IMR-90 (cell line): ENCODE measurements around the gene CRISPLD2. TPM values are rescaled to one million over a fixed set of nuclear protein-coding genes. Genes with fewer than 3 reads are reported as not detected.

Experiments
- ATAC-seq: fragments of 200-7000 bp; cut with Tn5 transposase; 2 replicates; pipeline ENCODE4 v1.9.1; 2020; ENCODE audit warnings: low read depth, mild to moderate bottlenecking, moderate library complexity
- BruUV-seq: library from RNA; stranded (reverse); fragments of 400-500 nt; replicated peaks from 2 replicates; lab custom pipeline; 2021; lab: Mats Ljungman, UMichigan
- CTCF ChIA-PET: fragments of 300-600 bp; formaldehyde crosslinking; extraction: SDS; loops from one replicate; lab custom pipeline; 2021; ENCODE audit warnings: antibody characterized with exemption; lab: Yijun Ruan, JAX
- POLR2A ChIA-PET: fragments of 300-600 bp; sonication (Branson Sonifier 250); formaldehyde crosslinking; loops from one replicate; lab custom pipeline; 2022; ENCODE audit warnings: antibody characterized with exemption; ENCODE audit not compliant: unreplicated experiment; lab: Charles Lee
- DNase-seq: peaks from one replicate; pipeline ENCODE4 v3.0.0; 2013
- H2AFZ ChIP-seq: replicated peaks from 2 replicates; pipeline ENCODE3; 2013; ENCODE audit warnings: low read length, mild to moderate bottlenecking; ENCODE audit not compliant: poor library complexity
- H2AK5ac ChIP-seq: 2 replicates; pipeline ENCODE4 v1.6.1; 2013; ENCODE audit warnings: low read depth, low read length, inconsistent platforms
- H2AK9ac ChIP-seq: replicated peaks from 2 replicates; pipeline ENCODE3; 2013; ENCODE audit warnings: mild to moderate bottlenecking, low read depth, low read length, moderate library complexity; ENCODE audit not compliant: poor library complexity
- H2BK120ac ChIP-seq: 2 replicates; pipeline ENCODE4 v1.6.1; 2013; ENCODE audit warnings: low read depth, low read length, inconsistent platforms
- H2BK15ac ChIP-seq: 3 replicates; pipeline ENCODE4 v1.6.1; 2013; ENCODE audit warnings: low read depth, low read length, inconsistent platforms
- H2BK20ac ChIP-seq: 2 replicates; pipeline ENCODE4 v1.6.1; 2013; ENCODE audit warnings: low read depth, mild to moderate bottlenecking, inconsistent platforms, low read length, moderate library complexity
- H2BK5ac ChIP-seq: 2 replicates; pipeline ENCODE4 v1.6.1; 2013; ENCODE audit warnings: mild to moderate bottlenecking, low read depth, low read length, inconsistent platforms; ENCODE audit not compliant: poor library complexity, severe bottlenecking
- H3K14ac ChIP-seq: replicated peaks from 2 replicates; pipeline ENCODE4 v1.6.1; 2013; ENCODE audit warnings: low read depth, low read length, inconsistent platforms
- H3K18ac ChIP-seq: 2 replicates; pipeline ENCODE4 v1.6.1; 2013; ENCODE audit warnings: low read depth, low read length, control low read depth
- H3K23ac ChIP-seq: 2 replicates; pipeline ENCODE4 v1.6.1; 2013; ENCODE audit warnings: low read depth, low read length, inconsistent platforms
- H3K27ac ChIP-seq: 2 replicates; pipeline ENCODE4 v1.5.1; 2013; ENCODE audit warnings: mild to moderate bottlenecking, control low read depth, low read length; ENCODE audit not compliant: insufficient read depth
- H3K27me3 ChIP-seq: 2 replicates; pipeline ENCODE4 v1.6.1; 2013; ENCODE audit warnings: low read length; ENCODE audit not compliant: control insufficient read depth, insufficient read depth
- H3K36me3 ChIP-seq: 2 replicates; pipeline ENCODE4 v1.6.1; 2013; ENCODE audit warnings: low read length, mixed read lengths; ENCODE audit not compliant: control insufficient read depth, insufficient read depth
- H3K4ac ChIP-seq: 2 replicates; pipeline ENCODE4 v1.6.1; 2013; ENCODE audit warnings: low read depth, low read length, inconsistent platforms
- H3K4me1 ChIP-seq: 2 replicates; pipeline ENCODE4 v1.6.1; 2013; ENCODE audit warnings: low read length, mixed read lengths; ENCODE audit not compliant: control insufficient read depth, insufficient read depth
- H3K4me2 ChIP-seq: 2 replicates; pipeline ENCODE4 v1.6.1; 2013; ENCODE audit warnings: low read depth, mild to moderate bottlenecking, control low read depth, low read length, moderate library complexity
- H3K4me3 ChIP-seq: 2 replicates; pipeline ENCODE4 v1.5.1; 2013; ENCODE audit warnings: low read depth, mild to moderate bottlenecking, control low read depth, low read length, moderate library complexity; ENCODE audit not compliant: insufficient read depth
- H3K56ac ChIP-seq: 2 replicates; pipeline ENCODE4 v1.6.1; 2013; ENCODE audit warnings: low read length, inconsistent platforms; ENCODE audit not compliant: insufficient read depth; ENCODE audit errors: extremely low read depth
- H3K79me1 ChIP-seq, 2 experiments: 2 replicates each; pipeline ENCODE4 v1.6.1; 2013; ENCODE audit warnings: low read length in 2 of 2, inconsistent platforms in 1 of 2, low read depth in 1 of 2
- H3K9ac ChIP-seq: 2 replicates; pipeline ENCODE4 v1.6.1; 2013; ENCODE audit warnings: low read depth, low read length, control low read depth
- H3K9me1 ChIP-seq: 2 replicates; pipeline ENCODE4 v1.6.1; 2013; ENCODE audit warnings: low read length, inconsistent platforms; ENCODE audit not compliant: insufficient read depth
- H3K9me3 ChIP-seq: 2 replicates; pipeline ENCODE4 v1.6.1; 2013; ENCODE audit warnings: low read length; ENCODE audit not compliant: control insufficient read depth, insufficient read depth
- H4K20me1 ChIP-seq: 2 replicates; pipeline ENCODE4 v1.6.1; 2013; ENCODE audit warnings: low read length, inconsistent platforms; ENCODE audit not compliant: insufficient read depth
- H4K5ac ChIP-seq: 2 replicates; pipeline ENCODE4 v1.6.1; 2013; ENCODE audit warnings: mild to moderate bottlenecking, low read depth, low read length, control low read depth
- H4K8ac ChIP-seq, 2 experiments: 2 replicates each; pipeline ENCODE4 v1.6.1; 2013; ENCODE audit warnings: low read depth in 2 of 2, low read length in 2 of 2, control low read depth in 1 of 2, inconsistent platforms in 1 of 2
- H4K91ac ChIP-seq: 2 replicates; pipeline ENCODE4 v1.6.1; 2013; ENCODE audit warnings: low read depth, low read length, inconsistent platforms; ENCODE audit not compliant: insufficient read depth
- CEBPB ChIP-seq: IDR thresholded peaks from 2 replicates; pipeline ENCODE4 v1.6.1; 2012; ENCODE audit warnings: low read depth, low read length, improper control_type of control experiment
- CHD1 ChIP-seq: IDR thresholded peaks from 2 replicates; pipeline ENCODE4 v1.6.1; 2012; ENCODE audit warnings: low read depth, low read length, improper control_type of control experiment
- CTCF ChIP-seq: conservative IDR thresholded peaks from 2 replicates; pipeline ENCODE4 v1.5.1; 2012; ENCODE audit warnings: mild to moderate bottlenecking, low read depth, low read length, improper control_type of control experiment
- ELK1 ChIP-seq: fragments of 150-350 bp; IDR thresholded peaks from 2 replicates; pipeline ENCODE4 v1.6.1; 2016; ENCODE audit warnings: low read depth, mild to moderate bottlenecking, low read length, moderate library complexity, borderline replicate concordance
- MAFK ChIP-seq: IDR thresholded peaks from 2 replicates; pipeline ENCODE4 v1.6.1; 2012; ENCODE audit warnings: low read depth, low read length, improper control_type of control experiment
- MAZ ChIP-seq: IDR thresholded peaks from 2 replicates; pipeline ENCODE4 v1.6.1; 2012; ENCODE audit warnings: low read depth, mild to moderate bottlenecking, low read length, improper control_type of control experiment, moderate library complexity, borderline replicate concordance
- MXI1 ChIP-seq: IDR thresholded peaks from 2 replicates; pipeline ENCODE4 v1.6.1; 2012; ENCODE audit warnings: low read depth, mild to moderate bottlenecking, low read length, moderate library complexity, borderline replicate concordance
- POLR2A ChIP-seq: IDR thresholded peaks from 2 replicates; pipeline ENCODE4 v1.6.1; 2012; ENCODE audit warnings: mild to moderate bottlenecking, low read depth, low read length
- RAD21 ChIP-seq: IDR thresholded peaks from 2 replicates; pipeline ENCODE4 v1.6.1; 2012; ENCODE audit warnings: low read length, improper control_type of control experiment
- RCOR1 ChIP-seq: IDR thresholded peaks from 2 replicates; pipeline ENCODE4 v1.6.1; 2012; ENCODE audit warnings: mild to moderate bottlenecking, low read length, improper control_type of control experiment; ENCODE audit not compliant: insufficient replicate concordance
- RFX5 ChIP-seq: IDR thresholded peaks from 2 replicates; pipeline ENCODE4 v1.8.0; 2012; ENCODE audit warnings: low read depth, mild to moderate bottlenecking, low read length, moderate library complexity
- SMC3 ChIP-seq: fragments of 150-350 bp; IDR thresholded peaks from 2 replicates; pipeline ENCODE4 v1.6.1; 2016; ENCODE audit warnings: low read depth, mild to moderate bottlenecking, antibody characterized with exemption, low read length, moderate library complexity
- USF2 ChIP-seq: fragments of 150-350 bp; IDR thresholded peaks from 2 replicates; pipeline ENCODE4 v1.6.1; 2017; ENCODE audit warnings: mild to moderate bottlenecking, antibody characterized with exemption, low read length, low read depth
- WGBS, 2 experiments: methylation state at CpG; one replicate each; pipeline versions ENCODE4 v1.1.5 to v1.1.7; 2013; ENCODE audit warnings: missing lambda C conversion rate in 2 of 2; ENCODE audit not compliant: insufficient read length in 1 of 2; ENCODE audit errors: extremely low coverage in 2 of 2; 5-methylcytosine and 5-hydroxymethylcytosine counted together
- dilution Hi-C: fragments of 300-500 bp; cut with HindIII; formaldehyde crosslinking; loops from one replicate; pipeline ENCODE4 v1.14.3; 2018; ENCODE audit warnings: low sequenced_read_pairs; ENCODE audit not compliant: unreplicated experiment
- in situ Hi-C: fragments of 300-500 bp; cut with MboI; formaldehyde crosslinking; loops from 3 replicates; pipeline ENCODE4 v1.14.3; 2019; ENCODE audit warnings: low sequenced_read_pairs, inconsistent platforms, mixed read lengths
- intact Hi-C: fragments of 100-400 bp; cut with micrococcal nuclease; formaldehyde crosslinking; loops from 2 replicates; pipeline ENCODE4 v1.10.0; 2022
- polyA plus RNA-seq, 3 experiments: library from polyadenylated mRNA; depleted of rRNA; stranded (reverse); fragments of >200 nt; gene quantifications; 2 replicates each; pipeline ENCODE4 v1.2.3, GENCODE V29; 2012; ENCODE audit warnings: low replicate concordance in 1 of 3
- total RNA-seq: library from RNA; depleted of rRNA; stranded (reverse); fragments of >200 nt; gene quantifications from 2 replicates; pipeline ENCODE4 v1.2.3, GENCODE V29; 2012

Gene CRISPLD2
- total and polyA plus RNA-seq, 2 of the 4 experiments (the other 2 are of a cell fraction), result 23.1 to 37.5 TPM

- peaks cover 5% of the 10 kb centered on the region for H3K4me1 ChIP-seq
- ChIA-PET POLR2A (interaction anchor here (0.6 kb wide), 1 partner anchor 54 kb away, joined by 5 read pairs; no protein-coding TSS in a partner anchor), CTCF (interaction anchor here (1.8 kb wide), 1 partner anchor 126 kb away, joined by 5 read pairs; no protein-coding TSS in a partner anchor)
- H3K14ac ChIP-seq, result no peak overlapping the region; the same call in 1 of the 2 replicates
- in situ Hi-C loops, result no loop called here
- no peak overlapping the region for H2BK20ac ChIP-seq
- peaks cover 2% of the 10 kb centered on the region for H3K9me1 ChIP-seq
- no peak overlapping the region for H4K91ac ChIP-seq
- H3K9ac ChIP-seq, result no peak overlapping the region
- no peak overlapping the region; a peak in 1 of 4 replicates for H4K8ac ChIP-seq
- BruUV-seq, result no TSS peak
- H3K4me3 ChIP-seq, result no peak overlapping the region
- no peaks in the 10 kb centered on the region for H4K20me1 ChIP-seq
- H3K4ac ChIP-seq, result no peak overlapping the region
- H2AK9ac ChIP-seq, result peak overlapping the region; percentile 51
- H3K27me3 ChIP-seq, result no peaks in the 10 kb centered on the region
- dilution Hi-C loops, result no loop called here
- H3K4me2 ChIP-seq, result no peak overlapping the region
- H3K27ac ChIP-seq, result no peak overlapping the region
- H2BK15ac ChIP-seq, result no peak overlapping the region
- peaks cover 52% of the 10 kb centered on the region for H3K36me3 ChIP-seq
- H3K56ac ChIP-seq, result no peak overlapping the region
- H3K23ac ChIP-seq, result no peak overlapping the region
- no peak overlapping the region for H4K5ac ChIP-seq
- no peak for ATAC-seq
- H2AFZ ChIP-seq, result peak overlapping the region; percentile 1
- H3K18ac ChIP-seq, result no peak overlapping the region
- no peaks in the 10 kb centered on the region for H3K9me3 ChIP-seq
- intact Hi-C loops, result no loop called here
- 83% methylated on average over 3 of the region's 11 CpGs; no CpG with 5 or more reads in 1 of the 2 experiments for WGBS, 2 experiments
- no peak for DNase-seq
- H2AK5ac ChIP-seq, result peak overlapping the region; percentile 4; the same call in 1 of the 2 replicates
- peak overlapping the region; percentile 26 for H2BK5ac ChIP-seq
- H2BK120ac ChIP-seq, result peak overlapping the region; percentile 38; the same call in 1 of the 2 replicates
- peaks cover 2 to 6% of the 10 kb centered on the region in 2 experiments; a peak in 1 of 4 replicates for H3K79me1 ChIP-seq
- no peak for TF ChIP-seq SMC3
- TF ChIP-seq CTCF, result no peak
- no peak for TF ChIP-seq MAZ
- no peak for TF ChIP-seq CEBPB
- TF ChIP-seq POLR2A, result no peak
- TF ChIP-seq USF2, result no peak
- no peak for TF ChIP-seq RFX5
- TF ChIP-seq CHD1, result no peak
- no peak for TF ChIP-seq MAFK
- no peak for TF ChIP-seq ELK1
- no peak for TF ChIP-seq RAD21
- TF ChIP-seq RCOR1, result no peak
- TF ChIP-seq MXI1, result no peak
These were observed 60.0 kb downstream of the CRISPLD2 start for GRCh38 chr16:84879569-84880487.
